Type B pancreatic cell (in vitro differentiated cells): Measurements from ENCODE around the gene TTR. TPM values are rescaled to one million over a fixed set of nuclear protein-coding genes. Genes with fewer than 3 reads are reported as not detected.

Source experiments
- DNase-seq: peaks from one replicate; pipeline ENCODE4 v3.0.0; 2021; ENCODE audit warnings: mixed read lengths; ENCODE audit not compliant: unreplicated experiment; ENCODE audit errors: extremely low spot score
- H3K27ac Mint-ChIP-seq: 2 replicates; pipeline ENCODE4 v1.8.0; 2021; ENCODE audit warnings: mild to moderate bottlenecking, mixed read lengths
- H3K27me3 Mint-ChIP-seq: 2 replicates; pipeline ENCODE4 v1.8.0; 2021; ENCODE audit warnings: mixed read lengths
- H3K36me3 Mint-ChIP-seq: 2 replicates; pipeline ENCODE4 v1.8.0; 2021; ENCODE audit warnings: mixed read lengths
- H3K4me1 Mint-ChIP-seq: one replicate; pipeline ENCODE4 v1.8.0; 2021; ENCODE audit warnings: mixed read lengths; ENCODE audit not compliant: unreplicated experiment
- H3K4me3 Mint-ChIP-seq: 2 replicates; pipeline ENCODE4 v1.8.0; 2021; ENCODE audit warnings: mild to moderate bottlenecking, mixed read lengths
- H3K9me3 Mint-ChIP-seq: 2 replicates; pipeline ENCODE4 v1.8.0; 2021; ENCODE audit warnings: mixed read lengths
- total RNA-seq: library from RNA; stranded (reverse); gene quantifications from 2 replicates; pipeline ENCODE4 v1.2.1, GENCODE V29; 2021; ENCODE audit warnings: low replicate concordance
- TF ChIP-seq, protein P1 (sequence below): fragments of 200-600 bp; sonication (generic); conservative IDR thresholded peaks from 2 replicates; pipeline ENCODE4 v1.5.0; 2021; ENCODE audit warnings: antibody characterized with exemption, mild to moderate bottlenecking

Gene TTR
- total RNA-seq, 1 donor from 2014 or later, result 2,711 TPM

GRCh38 chr18:31585991-31586390, 5.7 kb upstream of the TTR start:
- no peaks in the 10 kb centered on the region for H3K27me3 Mint-ChIP-seq
- TF ChIP-seq, protein P1, sequence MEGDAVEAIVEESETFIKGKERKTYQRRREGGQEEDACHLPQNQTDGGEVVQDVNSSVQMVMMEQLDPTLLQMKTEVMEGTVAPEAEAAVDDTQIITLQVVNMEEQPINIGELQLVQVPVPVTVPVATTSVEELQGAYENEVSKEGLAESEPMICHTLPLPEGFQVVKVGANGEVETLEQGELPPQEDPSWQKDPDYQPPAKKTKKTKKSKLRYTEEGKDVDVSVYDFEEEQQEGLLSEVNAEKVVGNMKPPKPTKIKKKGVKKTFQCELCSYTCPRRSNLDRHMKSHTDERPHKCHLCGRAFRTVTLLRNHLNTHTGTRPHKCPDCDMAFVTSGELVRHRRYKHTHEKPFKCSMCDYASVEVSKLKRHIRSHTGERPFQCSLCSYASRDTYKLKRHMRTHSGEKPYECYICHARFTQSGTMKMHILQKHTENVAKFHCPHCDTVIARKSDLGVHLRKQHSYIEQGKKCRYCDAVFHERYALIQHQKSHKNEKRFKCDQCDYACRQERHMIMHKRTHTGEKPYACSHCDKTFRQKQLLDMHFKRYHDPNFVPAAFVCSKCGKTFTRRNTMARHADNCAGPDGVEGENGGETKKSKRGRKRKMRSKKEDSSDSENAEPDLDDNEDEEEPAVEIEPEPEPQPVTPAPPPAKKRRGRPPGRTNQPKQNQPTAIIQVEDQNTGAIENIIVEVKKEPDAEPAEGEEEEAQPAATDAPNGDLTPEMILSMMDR, result no peak
- no peaks in the 10 kb centered on the region for H3K36me3 Mint-ChIP-seq
- H3K4me1 Mint-ChIP-seq, result peaks cover 8% of the 10 kb centered on the region
- H3K4me3 Mint-ChIP-seq, result no peak overlapping the region
- DNase-seq, result no peak
- no peak overlapping the region for H3K27ac Mint-ChIP-seq
- H3K9me3 Mint-ChIP-seq, result peaks cover 7% of the 10 kb centered on the region

DNA sequence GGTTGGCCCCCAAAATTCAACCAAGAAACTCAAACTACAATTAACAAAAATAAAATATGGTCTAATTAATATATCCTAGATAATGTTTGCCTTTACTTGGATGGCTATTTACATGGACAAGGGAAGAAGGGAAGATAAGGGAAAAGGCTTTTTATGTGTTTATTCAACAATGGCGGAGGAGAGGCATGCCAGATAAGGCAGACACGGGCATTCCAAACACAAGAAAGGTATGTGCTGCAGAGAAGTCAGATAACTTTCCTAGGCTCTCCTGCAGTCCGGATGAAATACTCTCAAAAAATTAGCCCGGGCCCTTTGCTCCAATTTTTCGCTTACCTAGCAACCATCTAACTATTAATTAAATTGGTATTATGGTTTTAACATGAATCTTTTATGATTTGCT, 5.1 kb upstream of the TTR start:
- TF ChIP-seq, protein P1, result no peak
- Mint-ChIP-seq H3K9me3 (peaks cover 7% of the 10 kb centered on the region), H3K27me3 (no peaks in the 10 kb centered on the region), H3K4me3 (no peak overlapping the region), H3K4me1 (peaks cover 11% of the 10 kb centered on the region), H3K27ac (no peak overlapping the region), H3K36me3 (no peaks in the 10 kb centered on the region)
- no peak for DNase-seq

DNA sequence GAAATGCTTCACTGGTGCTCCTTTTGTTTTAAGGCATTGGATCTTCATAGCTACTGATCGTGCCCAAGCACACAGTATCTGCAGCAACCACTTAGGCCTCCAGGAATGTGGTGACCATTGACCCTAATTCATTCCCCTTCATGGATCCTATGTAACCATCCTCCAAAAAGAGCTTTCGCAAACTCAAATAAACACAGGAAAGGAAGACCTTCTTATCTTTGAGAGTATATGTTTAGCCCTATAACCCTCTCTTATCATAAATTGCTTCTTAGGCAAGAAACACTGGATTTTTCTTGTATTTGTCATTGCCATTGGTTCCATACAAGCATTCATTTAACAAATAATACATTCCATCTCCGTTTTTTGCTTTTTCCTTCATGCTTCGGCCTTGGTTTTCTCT, 4.1 kb upstream of the TTR start:
- Mint-ChIP-seq H3K4me1 (peaks cover 15% of the 10 kb centered on the region), H3K27ac (peak overlapping the region; percentile 4), H3K4me3 (no peak overlapping the region), H3K9me3 (peaks cover 7% of the 10 kb centered on the region), H3K36me3 (no peaks in the 10 kb centered on the region), H3K27me3 (no peaks in the 10 kb centered on the region)
- TF ChIP-seq, protein P1, result no peak
- no peak for DNase-seq

- Mint-ChIP-seq H3K4me3 (no peak overlapping the region), H3K27ac (no peak overlapping the region)
- TF ChIP-seq, protein P1, result no peak
Observed at GRCh38 chr18:31590570-31590969, 1.1 kb upstream of the TTR start.

GRCh38 chr18:31591113-31591512, 564 bp upstream of the TTR start:
- Mint-ChIP-seq H3K27me3 (no peaks in the 10 kb centered on the region), H3K4me1 (peaks cover 33% of the 10 kb centered on the region), H3K9me3 (peaks cover 7% of the 10 kb centered on the region), H3K36me3 (no peaks in the 10 kb centered on the region), H3K4me3 (peak overlapping the region; percentile 15), H3K27ac (no peak overlapping the region)
- DNase-seq, result no peak
- TF ChIP-seq, protein P1, result no peak

More at GRCh38 chr18:31590570-31590969, 1.1 kb upstream of the TTR start:
- Mint-ChIP-seq H3K27me3 (no peaks in the 10 kb centered on the region), H3K36me3 (no peaks in the 10 kb centered on the region), H3K4me1 (peaks cover 28% of the 10 kb centered on the region), H3K9me3 (peaks cover 7% of the 10 kb centered on the region)
- no peak for DNase-seq
